ENCODE results near the gene TSSK1B.

The TSSK1B gene

DNA sequence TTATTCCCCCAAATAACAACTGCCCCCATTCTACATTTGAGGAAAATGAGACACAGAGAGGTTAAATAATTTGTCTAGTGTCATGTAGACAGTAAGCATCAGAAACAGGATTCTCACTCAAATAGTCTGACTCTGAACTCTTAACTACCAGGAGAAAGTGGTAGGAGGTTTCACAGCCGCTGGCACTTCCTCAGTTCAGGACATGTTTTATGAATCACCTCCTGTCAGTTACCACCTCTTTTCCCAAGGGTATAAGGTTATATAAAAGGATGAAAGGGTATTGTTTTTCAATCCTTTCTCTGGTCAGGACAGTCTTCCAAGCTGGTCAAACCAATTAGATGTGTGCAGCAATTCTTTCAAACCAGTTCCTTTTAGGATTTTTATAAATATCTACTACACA lies 52.1 kb downstream of the TSSK1B start:
- no peaks in the 10 kb centered on the region for H3K9me3 ChIP-seq (ENCODE audit: severe bottlenecking)
- no peaks in the 10 kb centered on the region for H3K27me3 ChIP-seq (ENCODE audit: insufficient read depth, low read depth, severe bottlenecking)
- TF ChIP-seq, protein P1, sequence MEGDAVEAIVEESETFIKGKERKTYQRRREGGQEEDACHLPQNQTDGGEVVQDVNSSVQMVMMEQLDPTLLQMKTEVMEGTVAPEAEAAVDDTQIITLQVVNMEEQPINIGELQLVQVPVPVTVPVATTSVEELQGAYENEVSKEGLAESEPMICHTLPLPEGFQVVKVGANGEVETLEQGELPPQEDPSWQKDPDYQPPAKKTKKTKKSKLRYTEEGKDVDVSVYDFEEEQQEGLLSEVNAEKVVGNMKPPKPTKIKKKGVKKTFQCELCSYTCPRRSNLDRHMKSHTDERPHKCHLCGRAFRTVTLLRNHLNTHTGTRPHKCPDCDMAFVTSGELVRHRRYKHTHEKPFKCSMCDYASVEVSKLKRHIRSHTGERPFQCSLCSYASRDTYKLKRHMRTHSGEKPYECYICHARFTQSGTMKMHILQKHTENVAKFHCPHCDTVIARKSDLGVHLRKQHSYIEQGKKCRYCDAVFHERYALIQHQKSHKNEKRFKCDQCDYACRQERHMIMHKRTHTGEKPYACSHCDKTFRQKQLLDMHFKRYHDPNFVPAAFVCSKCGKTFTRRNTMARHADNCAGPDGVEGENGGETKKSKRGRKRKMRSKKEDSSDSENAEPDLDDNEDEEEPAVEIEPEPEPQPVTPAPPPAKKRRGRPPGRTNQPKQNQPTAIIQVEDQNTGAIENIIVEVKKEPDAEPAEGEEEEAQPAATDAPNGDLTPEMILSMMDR (IDR thresholded peaks at IDR 0.05; ENCODE audit: low read depth, low read length): no peak
- no peak for DNase-seq
- no peaks in the 10 kb centered on the region for H3K36me3 ChIP-seq
- H3K4me3 ChIP-seq (ENCODE audit: low read depth, low read length): no peak overlapping the region
- H3K27ac ChIP-seq: no peak overlapping the region
